Amniotic epithelial cell (primary cell): ENCODE results near the gene GP9.
"Not testable (repeated sequence)": the region's sequence is repeated elsewhere in the genome, so short reads cannot be mapped to it uniquely, and the experiment has no call there.

Experiments
- DNase-seq: peaks from one replicate; pipeline ENCODE4 v3.0.0-alpha.2; 2010; ENCODE audit warnings: low read depth

Gene GP9

GRCh38 chr3:129111076-129111780, 50.6 kb downstream of the GP9 start:
- DNase-seq = not testable (repeated sequence)
